A549 (cell line): ENCODE data around the gene GDNF. TPM values are rescaled to one million over a fixed set of nuclear protein-coding genes. Genes with fewer than 3 reads are reported as not detected.

Experiments used
- ATAC-seq, 2 experiments: fragments of 200-7000 bp in 1 of 2; fragments of >200 bp in 1 of 2; cut with Nextera tagmentation in 1 of 2; cut with Tn5 transposase in 1 of 2; 3 replicates each; pipeline versions ENCODE4 v1.8.0 to v1.9.1; 2018 to 2020; ENCODE audit warnings: mild to moderate bottlenecking in 1 of 2, moderate library complexity in 1 of 2
- CTCF ChIA-PET: fragments of 300-600 bp; sonication (Branson Sonifier 250); formaldehyde crosslinking; extraction: SDS; loops from one replicate; lab custom pipeline; 2021; ENCODE audit warnings: antibody characterized with exemption, inconsistent platforms; lab: Yijun Ruan, JAX
- POLR2A ChIA-PET: fragments of 350-600 bp; formaldehyde crosslinking; extraction: SDS; loops from one replicate; lab custom pipeline; 2021; ENCODE audit warnings: antibody characterized with exemption, inconsistent platforms; lab: Yijun Ruan, JAX
- DNase-seq, 2 experiments: peaks; one replicate each; pipeline versions ENCODE4 v3.0.0 to v3.0.0-alpha.2; 2011 to 2016; ENCODE audit warnings: low read depth in 1 of 2, low spot score in 1 of 2
- FAIRE-seq: peaks from 2 replicates; lab custom pipeline; 2011; peaks lifted over from hg19 to GRCh38; lab: Jason Lieb, UNC
- H3K27ac ChIP-seq, 2 experiments: fragments of >200 bp; sonication (Bioruptor Twin); formaldehyde crosslinking; 3 replicates each; pipeline ENCODE4 v1.5.1; 2016 to 2017
- H3K4me1 ChIP-seq: fragments of >200 bp; sonication (Bioruptor Twin); formaldehyde crosslinking; 3 replicates; pipeline ENCODE4 v1.6.1; 2016
- H3K4me2 ChIP-seq: fragments of >200 bp; sonication (Bioruptor Twin); formaldehyde crosslinking; 3 replicates; pipeline ENCODE4 v1.6.1; 2016
- H3K4me3 ChIP-seq: fragments of >200 bp; sonication (Bioruptor Twin); formaldehyde crosslinking; 3 replicates; pipeline ENCODE4 v1.5.1; 2016
- H3K9me3 ChIP-seq: fragments of >200 bp; sonication (Bioruptor Twin); formaldehyde crosslinking; 3 replicates; pipeline ENCODE4 v1.6.1; 2016
- CHD2 ChIP-seq: fragments of 150-350 bp; IDR thresholded peaks from 2 replicates; pipeline ENCODE4 v1.6.1; 2014; ENCODE audit warnings: low read length; ENCODE audit not compliant: partially characterized antibody
- EHF ChIP-seq: fragments of 250-450 bp; sonication (Bioruptor Pico); IDR thresholded peaks from 2 replicates; pipeline ENCODE4 v1.5.0; 2020; ENCODE audit warnings: mild to moderate bottlenecking
- EP300 ChIP-seq, 2 experiments: fragments of >200 bp; sonication (Bioruptor Twin); formaldehyde crosslinking; IDR thresholded peaks; 2 replicates in 1 of 2; 3 replicates in 1 of 2; pipeline ENCODE4 v1.6.1; 2016 to 2017
- ESRRA ChIP-seq: fragments of 150-350 bp; IDR thresholded peaks from 2 replicates; pipeline ENCODE4 v1.6.1; 2014; ENCODE audit warnings: mild to moderate bottlenecking, low read length, borderline replicate concordance
- FOSB ChIP-seq: fragments of 250-450 bp; sonication (Bioruptor Pico); IDR thresholded peaks from 2 replicates; pipeline ENCODE4 v1.5.0; 2020; ENCODE audit warnings: mild to moderate bottlenecking, moderate library complexity
- HEYL ChIP-seq: fragments of 250-450 bp; sonication (Bioruptor Pico); IDR thresholded peaks from 2 replicates; pipeline ENCODE4 v1.8.0; 2021; ENCODE audit warnings: mild to moderate bottlenecking, moderate library complexity
- HOXA7 ChIP-seq: fragments of 250-450 bp; sonication (Bioruptor Pico); IDR thresholded peaks from 2 replicates; pipeline ENCODE4 v1.5.0; 2020; ENCODE audit warnings: mild to moderate bottlenecking, moderate library complexity
- KDM5A ChIP-seq: fragments of 200-600 bp; sonication (generic); IDR thresholded peaks from 2 replicates; pipeline ENCODE4 v1.6.1; 2016; ENCODE audit warnings: antibody characterized with exemption, mild to moderate bottlenecking
- MAFK ChIP-seq: fragments of 450-650 bp; IDR thresholded peaks from 2 replicates; pipeline ENCODE4 v1.6.1; 2014; ENCODE audit not compliant: partially characterized antibody
- MYC ChIP-seq: IDR thresholded peaks from 2 replicates; pipeline ENCODE4 v1.6.1; 2012; ENCODE audit warnings: mild to moderate bottlenecking, inconsistent platforms, low read length, improper control_type of control experiment, borderline replicate concordance
- NFE2L2 ChIP-seq: fragments of 150-350 bp; conservative IDR thresholded peaks from 2 replicates; pipeline ENCODE4 v1.6.1; 2014; ENCODE audit warnings: low read length
- PHF8 ChIP-seq: fragments of 200-600 bp; sonication (generic); IDR thresholded peaks from 2 replicates; pipeline ENCODE4 v1.6.1; 2016; ENCODE audit warnings: low read depth, mild to moderate bottlenecking, antibody characterized with exemption, moderate library complexity, borderline replicate concordance
- RAD21 ChIP-seq, 2 experiments: fragments of >200 bp in 1 of 2; sonication (Bioruptor Twin) in 1 of 2; formaldehyde crosslinking in 1 of 2; IDR thresholded peaks in 1 of 2; conservative IDR thresholded peaks in 1 of 2; 2 replicates in 1 of 2; 3 replicates in 1 of 2; pipeline ENCODE4 v1.6.1; 2012 to 2018; ENCODE audit warnings: inconsistent platforms in 1 of 2
- RFX5 ChIP-seq: fragments of 450-650 bp; IDR thresholded peaks from 2 replicates; pipeline ENCODE4 v1.7.1; 2014; ENCODE audit warnings: antibody characterized with exemption, mild to moderate bottlenecking, moderate library complexity
- SMC3 ChIP-seq: fragments of >200 bp; sonication (Bioruptor Twin); formaldehyde crosslinking; IDR thresholded peaks from 3 replicates; pipeline ENCODE4 v1.6.1; 2018; ENCODE audit warnings: inconsistent platforms
- TFCP2L1 ChIP-seq: fragments of 250-450 bp; sonication (Bioruptor Pico); IDR thresholded peaks from 2 replicates; pipeline ENCODE4 v1.5.0; 2021; ENCODE audit warnings: mild to moderate bottlenecking
- TP53 ChIP-seq: fragments of 250-450 bp; sonication (Bioruptor Pico); IDR thresholded peaks from 2 replicates; pipeline ENCODE4 v1.5.0; 2021; ENCODE audit warnings: mild to moderate bottlenecking, moderate library complexity
- ZFP36 ChIP-seq: fragments of 450-650 bp; IDR thresholded peaks from 2 replicates; pipeline ENCODE4 v1.6.1; 2014; ENCODE audit warnings: borderline replicate concordance; ENCODE audit not compliant: partially characterized antibody
- WGBS: methylation state at CpG from one replicate; pipeline ENCODE4 v1.1.6; 2017; ENCODE audit errors: missing lambda C conversion rate; 5-methylcytosine and 5-hydroxymethylcytosine counted together
- polyA plus RNA-seq, 4 experiments: library from polyadenylated mRNA; depleted of rRNA in 3 of 4; stranded (reverse); fragments of >200 nt; fragmentation: RNase III in 1 of 4; extraction: RNeasy Plus Mini Kit Qiagen cat#74134 plus additional on column Dnase treatment in 1 of 4; gene quantifications; 2 replicates in 3 of 4; 3 replicates in 1 of 4; pipeline ENCODE4 v1.2.3, GENCODE V29; 2011 to 2017
- TF ChIP-seq, protein P1 (sequence below): IDR thresholded peaks from 2 replicates; pipeline ENCODE4 v1.6.1; 2012
- TF ChIP-seq, protein P2 (sequence below): IDR thresholded peaks from 2 replicates; pipeline ENCODE4 v1.6.1; 2012; ENCODE audit warnings: low read depth, borderline replicate concordance
- TF ChIP-seq, protein P3 (sequence below): IDR thresholded peaks from 2 replicates; pipeline ENCODE4 v1.6.1; 2012
- TF ChIP-seq, protein P4 (sequence below): fragments of >200 bp; sonication (Bioruptor Twin); formaldehyde crosslinking; IDR thresholded peaks from 3 replicates; pipeline ENCODE4 v1.6.1; 2016

Gene GDNF
- polyA plus RNA-seq, 2 of the 4 experiments (the other 2 are of a cell fraction), result 0.01 TPM; not detected in 1

DNA sequence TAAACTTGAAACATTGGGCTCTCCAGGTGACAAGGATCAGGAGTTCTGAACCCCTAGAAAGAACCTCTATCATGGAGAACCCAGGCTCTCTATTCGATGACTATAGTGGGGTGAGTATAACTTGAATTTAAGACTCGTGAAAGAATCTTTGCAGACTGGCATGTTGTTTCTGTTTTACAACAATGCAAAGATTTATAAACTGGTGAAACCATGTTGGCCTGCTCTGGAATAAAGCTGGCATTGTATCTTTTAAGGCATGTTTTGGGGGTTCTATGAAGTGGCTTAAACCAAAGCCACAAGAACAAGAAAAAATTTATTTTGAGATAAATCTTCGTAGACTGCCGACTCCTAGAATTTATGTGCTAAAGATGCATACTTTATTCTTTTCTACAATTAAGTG, 9.8 kb upstream of the GDNF start:
- 73% methylated on average over 4 of the region's 4 CpGs for WGBS
- H3K9me3 ChIP-seq, result no peaks in the 10 kb centered on the region

DNA sequence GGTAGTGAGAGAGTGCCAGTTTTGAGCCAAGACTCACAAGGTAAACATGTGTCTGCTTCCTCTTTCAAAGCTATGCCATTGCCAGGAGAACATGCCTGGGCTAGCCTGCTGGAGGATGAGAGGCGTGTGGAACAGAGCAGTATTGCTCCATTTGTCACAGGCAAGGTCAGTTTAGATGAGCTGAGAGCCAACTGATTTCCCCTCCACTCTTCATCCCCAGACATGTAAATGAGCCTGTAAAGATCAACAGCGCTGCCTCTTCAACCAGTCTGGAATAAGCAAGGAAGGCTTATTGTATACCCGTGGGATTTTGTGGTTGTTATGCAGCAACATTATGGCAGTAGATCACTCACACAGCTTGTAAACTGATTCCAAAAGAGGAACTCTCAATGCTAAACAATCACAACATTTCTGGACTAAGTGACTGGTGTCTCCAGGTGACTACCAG, 8.2 kb upstream of the GDNF start:
- Histone ChIP-seq H3K4me2 (no peak overlapping the region), H3K27ac (peak overlapping the region; percentile 60 to 76; a peak in 5 of 6 replicates), H3K9me3 (no peaks in the 10 kb centered on the region), H3K4me3 (no peak overlapping the region), H3K4me1 (peaks cover 7% of the 10 kb centered on the region; the same call in 2 of the 3 replicates)
- FAIRE-seq (no peak), ATAC-seq (peak; percentile 34 to 60; a peak in 4 of 6 replicates), DNase-seq (peak in 1 of 2 experiments; percentile 58)
- ChIA-PET POLR2A (no interaction called here), CTCF (interaction anchor here (2.3 kb wide), 1 partner anchor 10 kb away, joined by 7 read pairs; no protein-coding TSS in a partner anchor)
- WGBS, result 58% methylated on average over 3 of the region's 3 CpGs
- TF ChIP-seq TP53 (CRISPR knock-in tag) (peak; percentile 95), RAD21 (conservative IDR thresholded peaks at IDR 0.05 in 1 of 2, IDR thresholded peaks at IDR 0.05 in 1 of 2) (no peak)

More for the DNA sequence above, 9.8 kb upstream of the GDNF start:
- ChIA-PET POLR2A (no interaction called here), CTCF (interaction anchor here (1.3 kb wide), 1 partner anchor 13 kb away, joined by 4 read pairs; no protein-coding TSS in a partner anchor)
- no peak for DNase-seq
- Histone ChIP-seq H3K27ac (no peak overlapping the region), H3K4me1 (peaks cover 7% of the 10 kb centered on the region; the same call in 2 of the 3 replicates), H3K4me2 (no peak overlapping the region), H3K4me3 (no peak overlapping the region)
- no peak for FAIRE-seq
- no peak for ATAC-seq
- TF ChIP-seq MAFK (no peak), ESRRA (no peak), HEYL (no peak), PHF8 (no peak), HOXA7 (CRISPR knock-in tag) (no peak), EP300 (IDR thresholded peaks at IDR 0.05) (no peak), SMC3 (no peak), KDM5A (no peak), RFX5 (no peak), FOSB (CRISPR knock-in tag) (no peak), TFCP2L1 (CRISPR knock-in tag) (no peak), ZFP36 (no peak), CHD2 (no peak), MYC (no peak), EHF (CRISPR knock-in tag) (no peak), NFE2L2 (no peak)
- TF ChIP-seq, protein P1, sequence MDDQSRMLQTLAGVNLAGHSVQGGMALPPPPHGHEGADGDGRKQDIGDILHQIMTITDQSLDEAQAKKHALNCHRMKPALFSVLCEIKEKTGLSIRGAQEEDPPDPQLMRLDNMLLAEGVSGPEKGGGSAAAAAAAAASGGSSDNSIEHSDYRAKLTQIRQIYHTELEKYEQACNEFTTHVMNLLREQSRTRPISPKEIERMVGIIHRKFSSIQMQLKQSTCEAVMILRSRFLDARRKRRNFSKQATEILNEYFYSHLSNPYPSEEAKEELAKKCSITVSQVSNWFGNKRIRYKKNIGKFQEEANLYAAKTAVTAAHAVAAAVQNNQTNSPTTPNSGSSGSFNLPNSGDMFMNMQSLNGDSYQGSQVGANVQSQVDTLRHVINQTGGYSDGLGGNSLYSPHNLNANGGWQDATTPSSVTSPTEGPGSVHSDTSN, result no peak
- TF ChIP-seq, protein P2, sequence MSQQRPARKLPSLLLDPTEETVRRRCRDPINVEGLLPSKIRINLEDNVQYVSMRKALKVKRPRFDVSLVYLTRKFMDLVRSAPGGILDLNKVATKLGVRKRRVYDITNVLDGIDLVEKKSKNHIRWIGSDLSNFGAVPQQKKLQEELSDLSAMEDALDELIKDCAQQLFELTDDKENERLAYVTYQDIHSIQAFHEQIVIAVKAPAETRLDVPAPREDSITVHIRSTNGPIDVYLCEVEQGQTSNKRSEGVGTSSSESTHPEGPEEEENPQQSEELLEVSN, result no peak
- TF ChIP-seq, protein P3, sequence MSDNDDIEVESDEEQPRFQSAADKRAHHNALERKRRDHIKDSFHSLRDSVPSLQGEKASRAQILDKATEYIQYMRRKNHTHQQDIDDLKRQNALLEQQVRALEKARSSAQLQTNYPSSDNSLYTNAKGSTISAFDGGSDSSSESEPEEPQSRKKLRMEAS, result no peak
- TF ChIP-seq, protein P4, sequence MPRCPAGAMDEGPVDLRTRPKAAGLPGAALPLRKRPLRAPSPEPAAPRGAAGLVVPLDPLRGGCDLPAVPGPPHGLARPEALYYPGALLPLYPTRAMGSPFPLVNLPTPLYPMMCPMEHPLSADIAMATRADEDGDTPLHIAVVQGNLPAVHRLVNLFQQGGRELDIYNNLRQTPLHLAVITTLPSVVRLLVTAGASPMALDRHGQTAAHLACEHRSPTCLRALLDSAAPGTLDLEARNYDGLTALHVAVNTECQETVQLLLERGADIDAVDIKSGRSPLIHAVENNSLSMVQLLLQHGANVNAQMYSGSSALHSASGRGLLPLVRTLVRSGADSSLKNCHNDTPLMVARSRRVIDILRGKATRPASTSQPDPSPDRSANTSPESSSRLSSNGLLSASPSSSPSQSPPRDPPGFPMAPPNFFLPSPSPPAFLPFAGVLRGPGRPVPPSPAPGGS, result no peak
